ENCODE measurements around the gene PRR20D.
"Not testable (repeated sequence)": the region's sequence is repeated elsewhere in the genome, so short reads cannot be mapped to it uniquely, and the experiment has no call there.

Gene PRR20D

GRCh38 chr13:57153761-57154160 lies 6.7 kb upstream of the PRR20D start, which contains the start of gene PRR20C:
Gene PRR20C, plus strand, starts transcription at chr13:57154061. Its CDS starts 387 bp downstream, at chr13:57154448.
- not testable (repeated sequence) for H3K27me3 ChIP-seq (ENCODE audit: control insufficient read depth, insufficient read depth, low read length); H3K4me3 ChIP-seq (ENCODE audit: low read depth, low read length); H3K9me3 ChIP-seq (ENCODE audit: control insufficient read depth, insufficient read depth, low read depth, low read length); H3K36me3 ChIP-seq (ENCODE audit: control insufficient read depth, insufficient read depth, low read length); H3K27ac ChIP-seq (ENCODE audit: low read depth, low read length); H3K4me1 ChIP-seq (ENCODE audit: control insufficient read depth, insufficient read depth, low read length); H3K9ac ChIP-seq (ENCODE audit: low read length)

- not testable (repeated sequence) for H3K9ac ChIP-seq (ENCODE audit: low read length); H3K9me3 ChIP-seq (ENCODE audit: control insufficient read depth, insufficient read depth, low read depth, low read length); H3K36me3 ChIP-seq (ENCODE audit: control insufficient read depth, insufficient read depth, low read length); H3K27ac ChIP-seq (ENCODE audit: low read depth, low read length); H3K4me3 ChIP-seq (ENCODE audit: low read depth, low read length); H3K27me3 ChIP-seq (ENCODE audit: control insufficient read depth, insufficient read depth, low read length); H3K4me1 ChIP-seq (ENCODE audit: control insufficient read depth, insufficient read depth, low read length)
These were observed 6.5 kb downstream of the PRR20D start, which contains the start of gene PRR20E for GRCh38 chr13:57166897-57167296. Gene PRR20E, plus strand, starts transcription at chr13:57167197. Its CDS starts 387 bp downstream, at chr13:57167584.

- Histone ChIP-seq H3K9me3 (ENCODE audit: control insufficient read depth, insufficient read depth, low read depth, low read length) (no peaks in the 10 kb centered on the region), H3K27ac (ENCODE audit: low read depth, low read length) (no peak overlapping the region), H3K9ac (ENCODE audit: low read length) (no peak overlapping the region), H3K27me3 (ENCODE audit: control insufficient read depth, insufficient read depth, low read length) (no peaks in the 10 kb centered on the region), H3K36me3 (ENCODE audit: control insufficient read depth, insufficient read depth, low read length) (no peaks in the 10 kb centered on the region), H3K4me1 (ENCODE audit: control insufficient read depth, insufficient read depth, low read length) (no peaks in the 10 kb centered on the region), H3K4me3 (ENCODE audit: low read depth, low read length) (no peak overlapping the region)
These were observed 31.2 kb downstream of the PRR20D start for GRCh38 chr13:57191667-57192066.

GRCh38 chr13:57212989-57213388 lies 52.6 kb downstream of the PRR20D start:
- H3K4me3 ChIP-seq (ENCODE audit: low read depth, low read length) = no peak overlapping the region
- H3K27ac ChIP-seq (ENCODE audit: low read depth, low read length) = no peak overlapping the region
- H3K36me3 ChIP-seq (ENCODE audit: control insufficient read depth, insufficient read depth, low read length) = no peaks in the 10 kb centered on the region
- H3K9ac ChIP-seq (ENCODE audit: low read length) = no peak overlapping the region
- H3K9me3 ChIP-seq (ENCODE audit: control insufficient read depth, insufficient read depth, low read depth, low read length) = no peaks in the 10 kb centered on the region
- H3K4me1 ChIP-seq (ENCODE audit: control insufficient read depth, insufficient read depth, low read length) = no peaks in the 10 kb centered on the region
- no peaks in the 10 kb centered on the region for H3K27me3 ChIP-seq (ENCODE audit: control insufficient read depth, insufficient read depth, low read length)
